Brain microvascular endothelial cell (primary cell): Measurements from ENCODE around the gene BRCA2.
A peak's percentile ranks its signal among the peaks of the same experiment; 100 is the strongest.

ENCODE experiments used
- DNase-seq: peaks from one replicate; pipeline ENCODE4 v3.0.0-alpha.2; 2020
- H3K27ac ChIP-seq: fragments of 250-450 bp; sonication (Bioruptor Pico); 2 replicates; pipeline ENCODE4 v1.5.1; 2020; ENCODE audit warnings: mild to moderate bottlenecking, moderate library complexity
- H3K27me3 ChIP-seq: fragments of 250-450 bp; sonication (Bioruptor Pico); replicated peaks from 2 replicates; pipeline ENCODE4 v1.5.1; 2020; ENCODE audit warnings: mild to moderate bottlenecking
- H3K36me3 ChIP-seq: fragments of 250-450 bp; sonication (Bioruptor Pico); replicated peaks from 2 replicates; pipeline ENCODE4 v1.5.1; 2020; ENCODE audit warnings: mild to moderate bottlenecking
- H3K4me3 ChIP-seq: 2 replicates; pipeline ENCODE4 v1.5.1; 2011; ENCODE audit warnings: low read depth, mild to moderate bottlenecking, control low read depth, low read length, moderate library complexity
- in situ Hi-C: cut with HindIII; loops from 2 replicates; pipeline ENCODE4 v1.10.0; 2017; ENCODE audit warnings: low sequenced_read_pairs, low pct_ligation_motif_present
- TF ChIP-seq, protein P1 (sequence below): IDR thresholded peaks from 2 replicates; pipeline ENCODE4 v1.5.1; 2011; ENCODE audit warnings: low read depth, mild to moderate bottlenecking, moderate library complexity, low read length, control low read depth, inconsistent platforms; ENCODE audit errors: missing control alignments

Gene BRCA2

DNA sequence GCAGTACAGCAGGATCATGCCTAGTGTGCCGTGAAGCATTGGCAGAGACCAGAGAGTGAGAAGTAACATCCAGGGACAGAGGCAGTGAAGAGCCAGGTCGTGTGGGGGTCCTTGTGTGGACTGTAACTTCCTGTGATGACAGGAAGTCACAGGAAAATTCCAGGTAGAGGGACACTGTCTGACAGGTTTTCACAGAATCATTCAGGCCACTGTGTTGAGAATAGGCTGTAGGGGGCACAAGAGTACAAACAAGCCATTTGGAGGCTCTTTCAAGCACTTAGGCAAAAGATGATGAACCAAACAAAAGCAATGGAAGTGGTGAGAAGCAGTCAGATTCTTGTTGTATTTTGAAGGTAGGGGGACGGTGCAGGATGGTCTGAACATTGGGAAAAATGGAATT, 66.2 kb downstream of the BRCA2 start:
- in situ Hi-C loops = no loop called here
- H3K36me3 ChIP-seq = no peaks in the 10 kb centered on the region
- H3K27me3 ChIP-seq = no peaks in the 10 kb centered on the region
- DNase-seq = peak; percentile 14
- H3K27ac ChIP-seq = no peak overlapping the region
- TF ChIP-seq, protein P1, sequence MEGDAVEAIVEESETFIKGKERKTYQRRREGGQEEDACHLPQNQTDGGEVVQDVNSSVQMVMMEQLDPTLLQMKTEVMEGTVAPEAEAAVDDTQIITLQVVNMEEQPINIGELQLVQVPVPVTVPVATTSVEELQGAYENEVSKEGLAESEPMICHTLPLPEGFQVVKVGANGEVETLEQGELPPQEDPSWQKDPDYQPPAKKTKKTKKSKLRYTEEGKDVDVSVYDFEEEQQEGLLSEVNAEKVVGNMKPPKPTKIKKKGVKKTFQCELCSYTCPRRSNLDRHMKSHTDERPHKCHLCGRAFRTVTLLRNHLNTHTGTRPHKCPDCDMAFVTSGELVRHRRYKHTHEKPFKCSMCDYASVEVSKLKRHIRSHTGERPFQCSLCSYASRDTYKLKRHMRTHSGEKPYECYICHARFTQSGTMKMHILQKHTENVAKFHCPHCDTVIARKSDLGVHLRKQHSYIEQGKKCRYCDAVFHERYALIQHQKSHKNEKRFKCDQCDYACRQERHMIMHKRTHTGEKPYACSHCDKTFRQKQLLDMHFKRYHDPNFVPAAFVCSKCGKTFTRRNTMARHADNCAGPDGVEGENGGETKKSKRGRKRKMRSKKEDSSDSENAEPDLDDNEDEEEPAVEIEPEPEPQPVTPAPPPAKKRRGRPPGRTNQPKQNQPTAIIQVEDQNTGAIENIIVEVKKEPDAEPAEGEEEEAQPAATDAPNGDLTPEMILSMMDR = peak; percentile 69
- H3K4me3 ChIP-seq = no peak overlapping the region

DNA sequence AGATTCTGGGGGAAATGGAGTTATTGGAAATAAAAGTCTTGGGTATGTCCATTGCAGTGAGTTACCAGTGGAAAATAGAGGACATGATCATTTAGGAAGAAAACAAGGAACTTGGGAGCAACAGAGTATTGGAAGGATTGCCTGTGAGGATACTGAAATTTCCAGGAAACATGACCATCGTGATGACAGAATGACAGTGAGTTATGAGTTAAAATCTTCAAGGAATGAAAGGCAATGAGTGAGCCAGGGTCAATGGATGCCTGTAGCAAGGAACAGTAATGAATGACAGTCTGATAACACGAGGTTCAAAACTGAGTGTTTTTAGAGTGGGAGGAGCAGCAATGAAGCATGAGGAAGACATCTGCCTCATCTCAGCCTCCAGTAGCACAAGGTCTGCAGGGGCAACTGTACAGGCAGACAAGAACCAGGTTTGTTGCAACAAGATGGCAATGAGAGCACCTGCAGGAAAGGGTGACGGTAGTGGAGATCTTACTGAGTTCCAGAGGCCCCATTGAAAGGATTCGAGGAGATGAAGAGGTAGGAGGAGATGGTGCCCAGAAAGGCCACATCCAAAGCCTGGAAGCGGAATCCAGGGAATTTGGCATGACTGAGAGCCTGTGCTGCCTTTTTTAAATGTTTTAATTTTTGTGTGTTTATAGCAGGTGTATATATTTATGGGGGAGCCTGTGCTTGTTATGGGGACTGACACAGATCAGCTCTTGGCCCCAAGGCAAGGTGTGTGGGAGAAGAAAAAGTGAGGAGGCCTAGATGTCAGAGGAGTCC, 68.7 kb downstream of the BRCA2 start:
- H3K4me3 ChIP-seq = no peak overlapping the region
- H3K36me3 ChIP-seq = no peaks in the 10 kb centered on the region
- no peaks in the 10 kb centered on the region for H3K27me3 ChIP-seq
- TF ChIP-seq, protein P1 = no peak
- no peak overlapping the region for H3K27ac ChIP-seq
- DNase-seq = no peak
- in situ Hi-C loops = no loop called here

DNA sequence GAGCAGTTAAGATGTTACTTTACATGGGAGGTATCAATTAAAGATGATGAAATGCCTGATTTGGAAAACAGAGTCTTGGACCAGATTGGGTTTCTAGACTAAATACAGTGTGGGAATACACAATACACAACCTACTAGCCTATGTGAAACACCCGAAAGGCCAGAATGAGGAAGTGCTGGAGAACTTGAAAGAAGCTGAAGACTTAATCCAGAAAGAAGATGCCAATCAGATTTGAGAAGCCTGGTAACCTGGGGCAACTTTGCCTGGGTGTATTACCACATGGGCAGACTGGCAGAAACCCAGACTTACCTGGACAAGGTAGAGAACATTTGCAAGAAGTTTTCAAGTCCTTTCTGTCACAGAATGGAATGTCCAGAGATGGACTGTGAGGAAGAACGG, 69.4 kb downstream of the BRCA2 start:
- TF ChIP-seq, protein P1 = no peak
- no peak for DNase-seq
- no peak overlapping the region for H3K4me3 ChIP-seq
- in situ Hi-C loops = no loop called here
- H3K27me3 ChIP-seq = no peaks in the 10 kb centered on the region
- H3K27ac ChIP-seq = no peak overlapping the region
- no peaks in the 10 kb centered on the region for H3K36me3 ChIP-seq

- in situ Hi-C loops = no loop called here
- no peak for DNase-seq
- no peak overlapping the region for H3K4me3 ChIP-seq
- H3K27me3 ChIP-seq = no peaks in the 10 kb centered on the region
- no peak overlapping the region for H3K27ac ChIP-seq
- H3K36me3 ChIP-seq = no peaks in the 10 kb centered on the region
- TF ChIP-seq, protein P1 = no peak
Measured at GRCh38 chr13:32385410-32385809, 70.1 kb downstream of the BRCA2 start.

GRCh38 chr13:32390048-32390447, 74.7 kb downstream of the BRCA2 start:
- TF ChIP-seq, protein P1 = no peak
- Histone ChIP-seq H3K4me3 (no peak overlapping the region), H3K27me3 (no peaks in the 10 kb centered on the region), H3K36me3 (no peaks in the 10 kb centered on the region), H3K27ac (no peak overlapping the region)
- DNase-seq = no peak
- in situ Hi-C loops = no loop called here

- TF ChIP-seq, protein P1 = no peak
- H3K4me3 ChIP-seq = no peak overlapping the region
- no peak overlapping the region for H3K27ac ChIP-seq
- DNase-seq = no peak
- no peaks in the 10 kb centered on the region for H3K36me3 ChIP-seq
- in situ Hi-C loops = no loop called here
- H3K27me3 ChIP-seq = no peaks in the 10 kb centered on the region
Measured at GRCh38 chr13:32390484-32390883, 75.2 kb downstream of the BRCA2 start.
